KOPT-K1 (cell line): ENCODE measurements around the gene SRD5A2.

Source experiments
- H3K27ac ChIP-seq: fragments of 200-600 bp; sonication (generic); 2 replicates; pipeline ENCODE4 v1.5.1; 2016; ENCODE audit warnings: antibody characterized with exemption, mild to moderate bottlenecking, low read depth, low read length; ENCODE audit not compliant: poor library complexity, severe bottlenecking
- H3K36me3 ChIP-seq: fragments of 200-600 bp; sonication (generic); 2 replicates; pipeline ENCODE4 v1.5.1; 2017; ENCODE audit warnings: antibody characterized with exemption, mild to moderate bottlenecking, low read length, moderate library complexity; ENCODE audit not compliant: insufficient read depth
- H3K9me3 ChIP-seq: fragments of 200-600 bp; sonication (generic); 2 replicates; pipeline ENCODE4 v1.5.1; 2017; ENCODE audit warnings: antibody characterized with exemption, low read length, mild to moderate bottlenecking; ENCODE audit not compliant: insufficient read depth, poor library complexity, severe bottlenecking

SRD5A2 gene

GRCh38 chr2:31555967-31556706 lies 24.6 kb downstream of the SRD5A2 start:
- no peaks in the 10 kb centered on the region for H3K36me3 ChIP-seq
- H3K9me3 ChIP-seq = no peaks in the 10 kb centered on the region
- H3K27ac ChIP-seq = no peak overlapping the region

- H3K27ac ChIP-seq = no peak overlapping the region
- no peaks in the 10 kb centered on the region for H3K9me3 ChIP-seq
- no peaks in the 10 kb centered on the region for H3K36me3 ChIP-seq
These were observed 27.4 kb downstream of the SRD5A2 start for GRCh38 chr2:31553362-31553761.

- H3K36me3 ChIP-seq = no peaks in the 10 kb centered on the region
- peaks cover 6% of the 10 kb centered on the region for H3K9me3 ChIP-seq
- no peak overlapping the region for H3K27ac ChIP-seq
These were observed 33.3 kb downstream of the SRD5A2 start for GRCh38 chr2:31547485-31547884.

- Histone ChIP-seq H3K36me3 (no peaks in the 10 kb centered on the region), H3K27ac (no peak overlapping the region), H3K9me3 (peaks cover 7% of the 10 kb centered on the region)
These were observed 38.9 kb downstream of the SRD5A2 start for GRCh38 chr2:31541853-31542252.

- no peaks in the 10 kb centered on the region for H3K36me3 ChIP-seq
- H3K9me3 ChIP-seq = peaks cover 7% of the 10 kb centered on the region
- H3K27ac ChIP-seq = no peak overlapping the region
These were observed 41.2 kb downstream of the SRD5A2 start for GRCh38 chr2:31539505-31539904.

- H3K36me3 ChIP-seq = no peaks in the 10 kb centered on the region
- no peaks in the 10 kb centered on the region for H3K9me3 ChIP-seq
- no peak overlapping the region for H3K27ac ChIP-seq
These were observed 45.0 kb downstream of the SRD5A2 start for GRCh38 chr2:31535768-31536167.

GRCh38 chr2:31534636-31535035 lies 46.1 kb downstream of the SRD5A2 start:
- Histone ChIP-seq H3K27ac (no peak overlapping the region), H3K36me3 (no peaks in the 10 kb centered on the region), H3K9me3 (no peaks in the 10 kb centered on the region)

GRCh38 chr2:31533036-31533435 lies 47.7 kb downstream of the SRD5A2 start:
- Histone ChIP-seq H3K27ac (no peak overlapping the region), H3K36me3 (no peaks in the 10 kb centered on the region), H3K9me3 (no peaks in the 10 kb centered on the region)

- Histone ChIP-seq H3K9me3 (no peaks in the 10 kb centered on the region), H3K27ac (no peak overlapping the region), H3K36me3 (no peaks in the 10 kb centered on the region)
These were observed 49.6 kb downstream of the SRD5A2 start for GRCh38 chr2:31531101-31531500.

GRCh38 chr2:31529256-31529655 lies 51.5 kb downstream of the SRD5A2 start:
- Histone ChIP-seq H3K27ac (no peak overlapping the region), H3K9me3 (no peaks in the 10 kb centered on the region), H3K36me3 (no peaks in the 10 kb centered on the region)

- H3K27ac ChIP-seq = no peak overlapping the region
- H3K36me3 ChIP-seq = no peaks in the 10 kb centered on the region
- H3K9me3 ChIP-seq = no peaks in the 10 kb centered on the region
These were observed 51.9 kb downstream of the SRD5A2 start for GRCh38 chr2:31528823-31529222.

GRCh38 chr2:31526946-31527732 lies 53.6 kb downstream of the SRD5A2 start:
- H3K36me3 ChIP-seq = no peaks in the 10 kb centered on the region
- no peak overlapping the region for H3K27ac ChIP-seq
- no peaks in the 10 kb centered on the region for H3K9me3 ChIP-seq

GRCh38 chr2:31525876-31526275 lies 54.9 kb downstream of the SRD5A2 start:
- no peak overlapping the region for H3K27ac ChIP-seq
- no peaks in the 10 kb centered on the region for H3K36me3 ChIP-seq
- no peaks in the 10 kb centered on the region for H3K9me3 ChIP-seq

- no peaks in the 10 kb centered on the region for H3K36me3 ChIP-seq
- H3K9me3 ChIP-seq = no peaks in the 10 kb centered on the region
- H3K27ac ChIP-seq = no peak overlapping the region
These were observed 56.1 kb downstream of the SRD5A2 start for GRCh38 chr2:31524592-31524991.

GRCh38 chr2:31523871-31524492 lies 56.8 kb downstream of the SRD5A2 start:
- Histone ChIP-seq H3K36me3 (no peaks in the 10 kb centered on the region), H3K9me3 (no peaks in the 10 kb centered on the region), H3K27ac (no peak overlapping the region)
